Fibroblast of the conjunctiva (primary cell): ENCODE results near the gene FGD5.

Experiments used
- DNase-seq: peaks from one replicate; pipeline ENCODE4 v3.0.0-alpha.2; 2010; ENCODE audit warnings: low read depth

Gene FGD5

GRCh38 chr3:14933820-14934425 lies 115.2 kb downstream of the FGD5 start:
- DNase-seq, result no peak

- no peak for DNase-seq
Measured at GRCh38 chr3:14935592-14936345, 117.0 kb downstream of the FGD5 start.

GRCh38 chr3:14938954-14939353 lies 120.2 kb downstream of the FGD5 start:
- no peak for DNase-seq

- no peak for DNase-seq
Measured at GRCh38 chr3:14941871-14942270, 123.1 kb downstream of the FGD5 start.

GRCh38 chr3:14943042-14943441 lies 124.3 kb downstream of the FGD5 start:
- DNase-seq, result no peak

GRCh38 chr3:14946236-14946635 lies 127.5 kb downstream of the FGD5 start:
- DNase-seq, result no peak

- no peak for DNase-seq
Measured at GRCh38 chr3:14946739-14947099, 128.0 kb downstream of the FGD5 start.

GRCh38 chr3:14947100-14947885 lies 128.5 kb downstream of the FGD5 start, which contains the start of gene NR2C2:
TSS of gene NR2C2 (plus strand) at chr3:14947583. CDS start at chr3:15003915, 56,332 bp downstream.
- peak; percentile 53 for DNase-seq

- DNase-seq, result peak; percentile 93
Measured at GRCh38 chr3:14947886-14948608, 129.3 kb downstream of the FGD5 start.

- no peak for DNase-seq
Measured at GRCh38 chr3:14948609-14949038, 129.9 kb downstream of the FGD5 start.

- DNase-seq, result no peak
Measured at GRCh38 chr3:14949126-14949525, 130.4 kb downstream of the FGD5 start.

GRCh38 chr3:14950274-14950673 lies 131.5 kb downstream of the FGD5 start:
- DNase-seq, result no peak

GRCh38 chr3:14957153-14957552 lies 138.4 kb downstream of the FGD5 start:
- no peak for DNase-seq

- no peak for DNase-seq
Measured at GRCh38 chr3:14957925-14958324, 139.2 kb downstream of the FGD5 start.

GRCh38 chr3:14959359-14959943 lies 140.7 kb downstream of the FGD5 start:
- no peak for DNase-seq

GRCh38 chr3:14962762-14963161 lies 144.0 kb downstream of the FGD5 start:
- DNase-seq, result no peak

GRCh38 chr3:14967285-14967684 lies 148.5 kb downstream of the FGD5 start:
- no peak for DNase-seq

GRCh38 chr3:14969671-14970070 lies 150.9 kb downstream of the FGD5 start:
- DNase-seq, result no peak

GRCh38 chr3:14976317-14976716 lies 157.6 kb downstream of the FGD5 start:
- no peak for DNase-seq

- no peak for DNase-seq
Measured at GRCh38 chr3:14980689-14981088, 161.9 kb downstream of the FGD5 start.
